ENCODE measurements around the gene CTPS2.
"Not testable (repeated sequence)": the region's sequence is repeated elsewhere in the genome, so short reads cannot be mapped to it uniquely, and the experiment has no call there.

The CTPS2 gene

GRCh38 chrX:16712548-16713155, at the start of gene CTPS2:
Gene CTPS2, minus strand, starts transcription at chrX:16712669. Its CDS starts 9,767 bp downstream, at chrX:16702902.
- peak; percentile 2 for DNase-seq

GRCh38 chrX:16761500-16761899, 49.0 kb upstream of the CTPS2 start:
- DNase-seq, result not testable (repeated sequence)

- peak; percentile 2 for DNase-seq
These were observed 44.3 kb upstream of the CTPS2 start for GRCh38 chrX:16756724-16757123.

- DNase-seq, result no peak
These were observed 41.5 kb upstream of the CTPS2 start for GRCh38 chrX:16754019-16754418.

GRCh38 chrX:16750136-16750535, 37.7 kb upstream of the CTPS2 start:
- no peak for DNase-seq

GRCh38 chrX:16748425-16748824, 36.0 kb upstream of the CTPS2 start:
- DNase-seq, result no peak

GRCh38 chrX:16745659-16746058, 33.2 kb upstream of the CTPS2 start:
- no peak for DNase-seq

- DNase-seq, result no peak
These were observed 32.6 kb upstream of the CTPS2 start for GRCh38 chrX:16745102-16745501.

- DNase-seq, result no peak
These were observed 31.3 kb upstream of the CTPS2 start for GRCh38 chrX:16743604-16744325.

- DNase-seq, result no peak
These were observed 27.1 kb upstream of the CTPS2 start for GRCh38 chrX:16739574-16739973.

GRCh38 chrX:16737024-16737423, 24.6 kb upstream of the CTPS2 start:
- DNase-seq, result no peak

- DNase-seq, result no peak
These were observed 20.5 kb upstream of the CTPS2 start for GRCh38 chrX:16733013-16733412.

GRCh38 chrX:16730450-16730849, 18.0 kb upstream of the CTPS2 start:
- no peak for DNase-seq

- no peak for DNase-seq
These were observed 15.2 kb upstream of the CTPS2 start for GRCh38 chrX:16727637-16728036.

GRCh38 chrX:16726347-16726988, 14.0 kb upstream of the CTPS2 start:
- DNase-seq, result not testable (repeated sequence)

GRCh38 chrX:16725072-16725471, 12.6 kb upstream of the CTPS2 start:
- no peak for DNase-seq

GRCh38 chrX:16722481-16722880, 10.0 kb upstream of the CTPS2 start:
- DNase-seq, result no peak

- DNase-seq, result peak; percentile 65
These were observed 7.0 kb upstream of the CTPS2 start, which contains the start of gene SYAP1 for GRCh38 chrX:16719334-16720084. Gene SYAP1, plus strand, starts transcription at chrX:16719612. Its CDS starts 113 bp downstream, at chrX:16719725.

- no peak for DNase-seq
These were observed 6.4 kb upstream of the CTPS2 start for GRCh38 chrX:16718824-16719333.

GRCh38 chrX:16716451-16716850, 4.0 kb upstream of the CTPS2 start:
- not testable (repeated sequence) for DNase-seq

- not testable (repeated sequence) for DNase-seq
These were observed 3.2 kb upstream of the CTPS2 start for GRCh38 chrX:16715638-16716037.

- no peak for DNase-seq
These were observed 2.0 kb upstream of the CTPS2 start for GRCh38 chrX:16714504-16714903.

Data from DMS79 (cell line).